ENCODE results near the gene CEACAM20.
"Not testable (repeated sequence)": the region's sequence is repeated elsewhere in the genome, so short reads cannot be mapped to it uniquely, and the experiment has no call there.

The CEACAM20 gene

DNA sequence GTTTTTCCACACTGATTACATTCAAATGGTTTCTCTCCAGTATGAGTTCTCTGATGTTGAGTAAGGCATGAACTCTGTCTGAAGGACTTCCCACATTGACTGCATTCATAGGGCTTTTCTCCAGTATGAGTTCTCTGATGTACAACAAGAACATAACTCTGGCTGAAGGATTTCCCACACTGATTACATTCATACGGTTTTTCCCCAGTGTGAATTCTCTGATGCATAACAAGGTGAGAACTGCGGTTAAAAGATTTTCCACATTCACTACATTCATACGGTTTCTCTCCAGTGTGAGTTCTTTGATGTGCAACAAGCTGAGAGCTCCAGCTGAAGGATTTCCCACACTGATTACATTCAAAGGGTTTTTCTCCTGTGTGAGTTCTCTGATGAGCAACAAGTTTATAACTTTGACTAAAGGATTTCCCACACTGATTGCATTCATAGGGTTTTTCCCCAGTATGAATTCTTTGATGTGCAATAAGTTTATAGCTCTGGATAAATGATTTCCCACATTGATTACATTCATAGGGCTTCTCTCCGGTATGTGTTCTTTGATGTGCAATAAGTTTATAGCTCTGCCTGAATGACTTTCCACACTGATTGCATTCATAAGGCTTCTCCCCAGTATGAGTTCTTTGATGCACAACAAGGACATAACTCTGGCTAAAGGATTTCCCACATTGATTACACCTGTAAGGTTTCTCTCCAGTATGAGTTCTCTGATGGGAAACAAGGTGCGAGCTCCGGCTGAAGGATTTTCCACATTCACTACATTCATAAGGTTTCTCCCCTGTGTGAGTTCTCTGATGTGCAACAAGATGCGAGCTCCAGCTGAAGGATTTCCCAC, 52.7 kb downstream of the CEACAM20 start:
- no peak for DNase-seq (ENCODE audit: low spot score)

DNA sequence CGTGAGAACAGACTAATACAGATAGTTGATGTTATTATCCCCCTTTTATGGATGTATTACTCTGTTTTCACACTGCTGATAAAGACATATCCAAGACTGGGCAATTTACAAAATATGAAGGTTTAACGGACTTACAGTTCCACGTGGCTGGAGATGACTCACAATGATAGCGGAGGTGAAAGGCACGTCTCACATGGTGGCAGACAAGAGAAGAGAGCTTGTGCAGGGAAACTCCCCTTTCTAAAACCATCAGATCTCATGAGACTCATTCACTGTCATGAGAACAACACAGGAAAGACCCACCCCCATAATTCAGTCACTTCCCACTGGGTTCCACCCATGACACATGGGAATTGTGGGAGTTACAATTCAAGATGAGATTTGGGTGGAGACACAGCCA, 60.7 kb downstream of the CEACAM20 start:
- DNase-seq (ENCODE audit: low spot score): not testable (repeated sequence)

DNA sequence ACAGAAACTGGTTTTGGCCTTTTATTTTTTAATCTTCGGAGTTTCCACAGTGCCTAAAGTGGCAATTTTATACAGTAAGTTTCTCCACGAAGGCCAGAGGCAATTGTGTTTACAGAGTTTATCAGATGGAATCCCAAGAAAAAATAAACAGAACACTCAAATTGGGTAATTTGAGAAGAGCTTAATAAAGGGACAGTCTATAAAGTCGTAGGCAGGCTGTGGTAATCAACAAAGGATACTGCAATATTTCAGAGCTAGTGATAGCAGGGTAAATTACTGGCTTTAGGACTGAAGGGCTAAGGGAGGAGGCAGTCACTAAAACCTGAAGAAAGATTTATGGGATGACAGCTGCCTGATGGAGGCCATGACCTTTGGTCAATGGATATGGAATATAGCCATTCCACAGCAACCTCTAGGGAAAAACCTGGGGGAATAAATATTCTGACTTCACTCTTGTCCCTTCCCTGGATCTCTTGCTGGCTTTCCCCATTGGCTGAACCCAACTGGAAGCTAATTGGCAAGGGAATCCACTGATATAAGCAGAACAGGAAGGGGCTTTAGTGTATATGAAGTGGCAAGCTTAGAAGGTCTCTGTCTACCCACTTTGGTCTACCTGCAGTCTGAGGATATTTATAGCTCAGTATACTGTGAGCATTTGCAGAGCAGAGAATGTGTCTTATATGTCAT, 66.7 kb downstream of the CEACAM20 start:
- not testable (repeated sequence) for DNase-seq (ENCODE audit: low spot score)

Data from AG08395 (cell line).